Stimulated activated CD4-positive, alpha-beta T cell treated with anti-CD3 and anti-CD28 coated beads, Interleukin-4, amount 100 ng/mL, for 48 hours (primary cell): ENCODE data around the gene TUBGCP3.
"Not testable (repeated sequence)": the region's sequence is repeated elsewhere in the genome, so short reads cannot be mapped to it uniquely, and the experiment has no call there.

ENCODE experiments used
- DNase-seq, 2 donors: peaks; one replicate each; pipeline ENCODE4 v3.0.0-alpha.2; 2020; ENCODE audit warnings: low read depth in 2 of 2

The TUBGCP3 gene

GRCh38 chr13:112526146-112526853 lies 61.7 kb downstream of the TUBGCP3 start:
- no peak for DNase-seq

- no peak for DNase-seq
These were observed 62.5 kb downstream of the TUBGCP3 start for GRCh38 chr13:112525356-112525945.

GRCh38 chr13:112522578-112522977 lies 65.4 kb downstream of the TUBGCP3 start:
- no peak for DNase-seq

- DNase-seq, result no peak
These were observed 66.8 kb downstream of the TUBGCP3 start for GRCh38 chr13:112521073-112521685.

- DNase-seq, result no peak
These were observed 68.4 kb downstream of the TUBGCP3 start for GRCh38 chr13:112519517-112520060.

- DNase-seq, result no peak
These were observed 71.7 kb downstream of the TUBGCP3 start for GRCh38 chr13:112516218-112516617.

GRCh38 chr13:112513761-112514160 lies 74.2 kb downstream of the TUBGCP3 start:
- no peak for DNase-seq

GRCh38 chr13:112510987-112511685 lies 76.8 kb downstream of the TUBGCP3 start:
- peak in 1 of 2 donors; percentile 8 for DNase-seq

- no peak for DNase-seq
These were observed 77.8 kb downstream of the TUBGCP3 start for GRCh38 chr13:112510002-112510780.

GRCh38 chr13:112509190-112509589 lies 78.8 kb downstream of the TUBGCP3 start:
- no peak for DNase-seq

GRCh38 chr13:112506046-112506445 lies 81.9 kb downstream of the TUBGCP3 start:
- DNase-seq, result no peak

GRCh38 chr13:112496166-112496565 lies 91.8 kb downstream of the TUBGCP3 start:
- DNase-seq, result no peak

GRCh38 chr13:112495465-112495864 lies 92.5 kb downstream of the TUBGCP3 start:
- DNase-seq, result no peak

GRCh38 chr13:112489199-112489598 lies 98.8 kb downstream of the TUBGCP3 start:
- no peak for DNase-seq

GRCh38 chr13:112488343-112489050 lies 99.5 kb downstream of the TUBGCP3 start:
- not testable (repeated sequence) for DNase-seq

GRCh38 chr13:112487127-112487517 lies 100.8 kb downstream of the TUBGCP3 start:
- DNase-seq, result no peak

- DNase-seq, result no peak
These were observed 101.4 kb downstream of the TUBGCP3 start for GRCh38 chr13:112486386-112487126.

- DNase-seq, result not testable (repeated sequence)
These were observed 102.1 kb downstream of the TUBGCP3 start for GRCh38 chr13:112485814-112486213.

GRCh38 chr13:112483299-112483698 lies 104.7 kb downstream of the TUBGCP3 start:
- DNase-seq, result no peak

- DNase-seq, result no peak
These were observed 106.5 kb downstream of the TUBGCP3 start for GRCh38 chr13:112481458-112481857.
